ENCODE measurements around the gene BCAS3. TPM values are rescaled to one million over a fixed set of nuclear protein-coding genes. Genes with fewer than 3 reads are reported as not detected.

BCAS3 gene
- total RNA-seq, 2 donors from 2014 or later = 14.7 to 17.5 TPM

DNA sequence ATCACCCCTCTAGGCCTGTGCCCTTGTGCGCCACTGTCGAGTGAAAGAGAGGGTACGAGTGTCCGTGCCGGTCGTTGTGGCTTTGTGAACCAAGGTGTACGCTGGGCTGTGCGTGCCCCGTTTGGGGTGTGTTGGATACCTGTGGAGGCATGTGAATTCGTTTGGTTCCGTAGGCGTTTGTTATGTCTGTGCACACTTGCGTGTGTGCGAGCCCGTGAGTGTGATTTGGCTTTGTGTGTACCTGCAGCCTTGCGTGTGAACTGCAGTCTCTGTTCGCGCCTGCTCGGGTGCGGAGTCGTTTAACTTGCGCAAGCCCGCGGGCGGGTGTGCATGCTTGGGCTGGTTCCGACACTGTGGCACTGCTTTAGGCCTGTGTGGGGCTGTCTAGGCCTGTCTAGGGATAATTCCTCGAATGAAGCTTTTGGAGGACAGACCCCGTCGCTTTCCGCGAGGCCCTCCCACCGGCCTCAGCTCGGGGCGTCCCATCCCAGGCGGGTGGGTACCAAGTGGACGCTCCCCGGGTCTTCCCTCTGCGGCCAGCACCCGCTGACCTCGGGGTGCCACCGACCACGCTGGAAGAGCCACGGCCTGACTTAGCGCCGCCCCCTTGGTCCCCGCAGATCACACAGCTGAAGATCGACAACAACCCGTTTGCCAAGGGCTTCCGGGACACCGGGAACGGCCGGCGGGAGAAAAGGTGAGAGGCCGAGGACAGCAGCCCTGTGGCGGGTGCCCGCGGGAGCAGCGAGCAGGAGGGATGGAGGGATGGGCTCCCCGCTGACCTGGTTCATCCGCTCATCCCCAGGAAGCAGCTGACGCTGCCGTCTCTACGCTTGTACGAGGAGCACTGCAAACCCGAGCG, 726.4 kb downstream of the BCAS3 start:
- DNase-seq = no peak

DNA sequence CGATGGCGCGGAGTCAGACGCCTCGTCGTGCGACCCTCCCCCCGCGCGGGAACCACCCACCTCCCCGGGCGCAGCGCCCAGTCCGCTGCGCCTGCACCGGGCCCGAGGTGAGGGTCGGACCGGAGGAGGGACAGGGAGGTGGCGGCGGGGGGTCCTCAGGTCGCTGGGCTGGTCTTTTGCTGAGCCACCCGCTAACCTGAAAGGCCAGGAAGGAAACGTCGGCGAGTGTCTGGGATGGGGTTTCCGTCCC, 726.9 kb downstream of the BCAS3 start:
- intact Hi-C loops (cut with DNase I) = loop anchor here in 1 of 2 donors (10.0 kb wide), 1 partner anchor 400 kb away; no protein-coding TSS in a partner anchor
- ATAC-seq (no peak), DNase-seq (no peak)

More for the DNA sequence above, 726.4 kb downstream of the BCAS3 start:
- no peak for ATAC-seq
- intact Hi-C loops (cut with DNase I) = loop anchor here in 1 of 2 donors (10.0 kb wide), 1 partner anchor 399 kb away; no protein-coding TSS in a partner anchor

DNA sequence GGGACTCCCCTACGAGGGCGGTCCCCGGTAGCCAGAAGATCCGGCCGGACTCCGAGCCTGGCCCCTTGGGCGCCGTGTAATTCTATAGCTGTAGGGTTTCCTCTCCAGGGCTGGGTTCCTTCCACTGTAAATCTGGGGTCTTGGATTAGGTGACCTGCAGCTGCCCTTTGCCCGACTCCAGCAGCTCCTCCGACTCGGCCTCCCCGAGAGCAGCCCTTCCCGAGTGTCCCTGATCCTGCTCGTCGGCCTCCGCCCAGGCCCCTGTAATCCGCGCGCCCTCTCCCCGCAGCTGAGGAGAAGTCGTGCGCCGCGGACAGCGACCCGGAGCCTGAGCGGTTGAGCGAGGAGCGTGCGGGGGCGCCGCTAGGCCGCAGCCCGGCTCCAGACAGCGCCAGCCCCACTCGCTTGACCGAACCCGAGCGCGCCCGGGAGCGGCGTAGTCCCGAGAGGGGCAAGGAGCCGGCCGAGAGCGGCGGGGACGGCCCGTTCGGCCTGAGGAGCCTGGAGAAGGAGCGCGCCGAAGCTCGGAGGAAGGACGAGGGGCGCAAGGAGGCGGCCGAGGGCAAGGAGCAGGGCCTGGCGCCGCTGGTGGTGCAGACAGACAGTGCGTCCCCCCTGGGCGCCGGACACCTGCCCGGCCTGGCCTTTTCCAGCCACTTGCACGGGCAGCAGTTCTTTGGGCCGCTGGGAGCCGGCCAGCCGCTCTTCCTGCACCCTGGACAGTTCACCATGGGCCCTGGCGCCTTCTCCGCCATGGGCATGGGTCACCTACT, 727.4 kb downstream of the BCAS3 start:
- DNase-seq = no peak
- intact Hi-C loops (cut with DNase I) = loop anchor here in 1 of 2 donors (10.0 kb wide), 1 partner anchor 400 kb away; no protein-coding TSS in a partner anchor

DNA sequence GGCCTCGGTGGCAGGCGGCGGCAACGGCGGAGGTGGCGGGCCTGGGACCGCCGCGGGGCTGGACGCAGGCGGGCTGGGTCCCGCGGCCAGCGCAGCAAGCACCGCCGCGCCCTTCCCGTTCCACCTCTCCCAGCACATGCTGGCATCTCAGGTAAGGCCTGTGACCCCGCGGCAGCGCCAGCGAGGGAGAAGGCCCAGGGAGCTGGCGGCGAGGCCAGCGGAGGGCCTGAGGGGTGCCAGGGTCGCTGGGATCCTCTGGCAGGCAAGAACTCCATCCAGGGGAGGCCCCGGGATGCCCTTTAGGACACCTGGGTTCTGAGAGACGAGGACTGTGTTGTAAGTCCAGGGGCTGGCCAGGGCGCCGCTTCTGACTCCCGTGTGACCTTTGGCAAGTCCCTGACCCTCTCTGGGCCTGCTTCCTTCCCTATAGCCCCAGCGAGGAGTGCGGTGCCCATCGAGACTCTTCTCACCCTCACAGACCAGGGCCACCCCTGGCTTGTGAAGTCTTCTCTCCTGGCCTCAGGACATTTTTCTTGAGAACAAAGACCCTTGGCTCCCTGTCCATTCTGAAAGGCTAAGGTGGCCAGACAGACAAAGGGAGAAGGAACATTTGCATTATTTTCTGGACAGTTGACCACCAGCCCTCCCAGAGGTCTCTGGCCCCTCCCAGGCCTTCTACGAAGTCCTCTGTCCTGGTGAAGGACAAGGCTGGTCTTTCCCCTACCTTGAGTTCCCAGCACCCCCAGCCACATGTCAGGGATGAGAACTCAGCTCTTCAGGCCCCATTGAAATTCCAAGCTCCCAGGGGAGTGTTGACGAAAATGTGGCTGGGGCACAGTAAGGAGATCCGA, 728.3 kb downstream of the BCAS3 start:
- ATAC-seq = no peak
- intact Hi-C loops (cut with DNase I) = loop anchor here in 1 of 2 donors (10.0 kb wide), 1 partner anchor 401 kb away; no protein-coding TSS in a partner anchor
- no peak for DNase-seq

More for the DNA sequence above, 727.4 kb downstream of the BCAS3 start:
- ATAC-seq = no peak

DNA sequence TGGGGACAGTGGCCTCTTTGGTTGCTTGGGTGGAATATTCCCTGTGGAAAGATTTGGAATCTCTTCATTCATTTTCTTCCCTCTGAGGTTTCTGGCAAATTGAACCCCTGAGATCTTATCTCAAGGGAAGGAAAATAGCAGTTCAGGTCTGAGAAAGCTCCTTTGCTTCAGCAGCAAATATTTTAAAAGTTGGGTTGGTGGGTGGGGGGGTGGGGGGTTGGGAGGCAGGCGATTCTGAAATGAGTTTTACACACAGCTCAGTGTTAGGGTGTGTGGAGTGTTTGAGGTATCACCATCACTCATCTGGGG, 728.8 kb downstream of the BCAS3 start:
- intact Hi-C loops (cut with DNase I) = loop anchor here in 1 of 2 donors (10.0 kb wide), 1 partner anchor 402 kb away; no protein-coding TSS in a partner anchor
- DNase-seq (no peak), ATAC-seq (no peak)

DNA sequence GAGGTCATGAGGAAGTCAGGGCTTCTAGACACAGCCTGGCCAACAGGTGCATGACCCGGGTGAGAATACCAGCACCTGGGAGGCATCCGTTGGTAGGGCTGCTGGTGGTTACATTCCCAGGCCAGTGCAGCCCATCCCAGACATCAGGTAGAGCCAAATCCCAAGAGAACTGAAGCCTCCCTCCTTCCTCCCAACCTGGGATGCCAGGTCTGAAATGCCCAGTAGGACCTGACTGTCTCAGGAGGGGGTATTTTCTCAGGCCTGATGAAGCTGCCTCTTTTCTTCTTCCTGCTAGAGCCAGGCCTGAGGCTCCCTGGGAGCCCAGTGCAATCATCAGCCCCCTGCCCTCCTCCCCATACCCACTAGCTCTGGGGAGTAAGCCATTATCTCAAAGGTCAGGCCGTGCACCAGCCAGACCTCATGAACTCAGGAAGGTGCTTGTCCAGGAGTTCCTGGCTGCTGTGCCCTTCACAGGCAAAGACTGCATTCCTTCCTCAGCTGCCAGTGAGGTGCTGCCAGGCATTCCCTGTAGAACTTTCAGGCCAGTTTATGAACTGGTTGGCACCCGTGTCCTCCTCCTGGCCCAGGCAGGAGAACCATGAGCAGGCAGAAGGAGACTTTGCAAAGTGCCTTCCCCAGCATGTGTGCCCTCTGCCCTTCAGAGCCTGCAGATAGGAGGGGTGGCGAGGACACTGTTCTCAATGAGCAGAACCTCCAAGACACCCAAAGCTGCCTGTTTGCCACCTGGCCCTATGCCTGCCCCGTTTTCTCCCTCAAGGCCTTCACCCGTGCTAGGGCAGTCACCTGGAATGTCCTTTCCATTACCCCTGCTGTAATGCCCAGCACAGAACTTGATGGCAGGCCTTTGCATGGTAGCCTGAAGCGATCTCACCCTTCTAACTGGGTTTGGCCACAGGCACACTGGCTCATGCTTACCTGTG, 729.6 kb downstream of the BCAS3 start:
- ATAC-seq = no peak
- no peak for DNase-seq

DNA sequence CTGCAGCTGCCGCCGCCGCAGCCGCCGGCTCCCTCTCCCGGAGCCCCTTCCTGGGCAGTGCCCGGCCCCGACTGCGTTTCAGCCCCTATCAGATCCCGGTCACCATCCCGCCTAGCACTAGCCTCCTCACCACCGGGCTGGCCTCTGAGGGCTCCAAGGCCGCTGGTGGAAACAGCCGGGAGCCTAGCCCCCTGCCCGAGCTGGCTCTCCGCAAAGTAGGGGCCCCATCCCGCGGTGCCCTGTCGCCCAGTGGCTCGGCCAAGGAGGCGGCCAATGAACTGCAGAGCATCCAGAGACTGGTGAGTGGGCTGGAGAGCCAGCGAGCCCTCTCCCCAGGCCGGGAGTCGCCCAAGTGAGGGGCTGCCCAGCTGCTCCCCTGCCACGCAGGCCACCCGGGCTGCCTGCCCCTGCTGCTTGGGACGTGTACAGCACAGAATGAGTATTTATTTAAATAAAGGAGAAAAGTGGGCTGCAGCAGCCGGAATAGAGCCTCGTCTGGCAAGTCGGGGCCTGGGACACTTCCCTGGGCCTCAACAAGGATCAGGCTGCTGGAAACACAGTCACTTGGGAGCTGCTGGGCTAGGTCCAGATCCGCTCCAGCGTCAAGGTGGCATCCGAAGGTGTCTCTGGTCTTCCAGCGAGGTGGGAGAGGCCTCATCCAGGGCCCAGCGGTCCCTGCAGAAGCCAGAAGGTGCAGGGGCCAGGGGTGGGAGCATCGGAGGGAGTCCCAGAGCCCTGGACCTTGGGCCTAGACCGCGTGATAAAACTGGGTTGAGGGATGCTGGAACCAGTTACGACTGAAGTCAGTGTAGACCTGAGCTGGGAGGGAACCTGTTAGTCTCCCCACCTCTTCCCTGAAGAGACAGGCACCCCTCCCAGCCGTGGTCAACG, 730.7 kb downstream of the BCAS3 start:
- intact Hi-C loops (cut with DNase I) = loop anchor here in 1 of 2 donors (10.0 kb wide), 1 partner anchor 404 kb away; no protein-coding TSS in a partner anchor
- ATAC-seq = no peak

More for the DNA sequence above, 729.6 kb downstream of the BCAS3 start:
- intact Hi-C loops (cut with DNase I) = loop anchor here in 1 of 2 donors (10.0 kb wide), 1 partner anchor 402 kb away; no protein-coding TSS in a partner anchor

DNA sequence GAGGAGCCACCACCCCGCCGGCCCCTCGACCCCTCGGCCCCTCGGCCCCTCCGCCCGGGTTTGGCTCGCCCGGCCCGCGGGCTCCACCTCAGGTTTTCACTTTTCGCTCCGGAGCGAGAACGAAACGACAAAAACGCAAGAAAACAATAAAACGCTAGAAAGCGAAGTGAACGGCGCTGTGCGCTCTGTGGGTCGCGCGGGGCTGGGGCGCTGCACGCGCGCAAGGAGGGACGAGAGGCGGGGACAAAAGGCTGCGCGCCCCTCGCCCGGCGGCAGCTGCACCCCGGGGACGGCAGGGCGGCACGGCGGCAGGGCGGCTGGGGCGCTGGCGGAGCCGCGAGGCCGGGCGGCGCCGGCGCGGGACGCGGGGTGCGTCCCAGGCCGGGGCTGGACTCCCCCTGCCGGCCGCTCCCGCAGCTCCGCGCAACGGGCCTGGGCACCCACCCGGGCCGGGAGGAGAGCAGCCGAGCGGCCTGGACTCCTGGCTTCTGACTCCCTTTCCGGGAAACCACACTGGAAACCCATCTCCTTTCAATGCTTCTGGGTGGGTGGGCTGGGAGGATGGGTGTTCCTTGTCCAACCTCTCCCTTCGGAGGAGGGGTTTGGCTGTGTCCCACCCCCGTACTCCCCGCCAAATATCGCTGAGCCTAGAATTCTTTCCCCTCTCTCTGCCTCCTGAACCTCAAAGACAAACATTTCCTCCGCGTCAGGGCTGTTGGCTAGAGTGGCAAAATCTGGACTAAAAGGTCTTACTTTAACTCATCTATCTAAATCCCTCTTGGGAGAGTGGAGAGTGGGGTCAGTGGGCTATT, 731.9 kb downstream of the BCAS3 start:
- intact Hi-C loops (cut with DNase I) = loop anchor here (10.0 kb wide), 3 partner anchors 145 to 425 kb away; no protein-coding TSS in a partner anchor
- DNase-seq = no peak

More for the DNA sequence above, 730.7 kb downstream of the BCAS3 start:
- DNase-seq = peak; percentile 23

DNA sequence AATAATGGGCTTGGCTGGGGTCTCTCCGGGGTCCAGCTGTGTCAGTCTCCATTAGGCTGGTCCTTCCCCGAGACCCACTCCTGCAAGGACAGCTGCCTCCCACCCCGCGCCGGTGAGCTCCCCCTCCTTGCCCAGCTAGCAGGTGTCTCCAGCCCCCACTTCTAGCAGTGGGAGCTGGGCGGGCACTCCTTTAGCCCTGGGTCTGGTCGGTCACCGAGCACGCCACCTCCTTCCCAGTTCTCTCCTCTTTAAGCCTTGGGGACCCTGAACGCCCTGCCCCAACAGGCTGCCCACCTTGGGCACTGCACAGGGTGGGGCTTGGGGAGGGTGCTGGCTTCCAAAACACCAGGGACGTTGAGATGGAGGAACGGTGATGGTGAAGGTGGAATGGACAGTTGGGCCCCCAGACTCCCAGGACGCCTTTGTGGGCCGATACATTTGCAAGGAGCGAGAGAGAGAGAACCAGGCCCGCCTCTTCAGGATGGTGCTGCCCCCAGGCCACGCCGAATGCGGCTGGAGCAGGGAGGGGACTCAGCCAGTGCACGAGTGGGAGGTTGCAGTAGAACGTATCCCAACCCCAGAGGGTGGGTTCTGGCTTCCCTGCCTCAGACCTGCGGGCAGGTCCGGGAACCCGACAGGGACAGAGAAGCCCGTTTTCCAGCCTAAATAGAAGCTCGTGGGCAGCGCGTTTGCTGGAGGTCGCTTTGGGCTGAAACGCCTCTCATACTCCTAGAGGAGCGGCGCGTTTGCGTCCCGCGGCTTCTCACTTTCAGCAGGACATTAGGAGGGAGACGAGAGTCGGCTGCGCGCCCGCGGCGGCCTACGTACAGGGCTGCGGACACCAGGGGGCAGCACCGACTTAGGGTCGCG, 732.7 kb downstream of the BCAS3 start:
- intact Hi-C loops (cut with DNase I) = loop anchor here (10.0 kb wide), 2 partner anchors 144 to 424 kb away; no protein-coding TSS in a partner anchor
- ATAC-seq (peak; percentile 45 to 62), DNase-seq (peak; percentile 81)

More for the DNA sequence above, 731.9 kb downstream of the BCAS3 start:
- peak; percentile 24 to 32 for ATAC-seq

DNA sequence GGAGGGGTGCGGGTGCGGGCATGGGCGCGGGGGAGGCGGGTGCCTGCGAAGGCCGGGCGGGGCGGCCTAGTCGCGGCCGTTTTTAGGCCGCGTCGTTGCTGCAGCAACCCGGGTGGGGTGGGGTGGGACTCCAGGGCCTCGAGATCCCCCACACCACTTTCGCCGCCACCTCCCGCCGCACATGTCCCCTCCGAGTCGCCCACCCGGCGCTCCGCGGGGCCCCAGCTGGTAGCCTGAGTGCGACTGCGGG, 733.3 kb downstream of the BCAS3 start:
- no peak for DNase-seq
- ATAC-seq = no peak
- intact Hi-C loops (cut with DNase I) = loop anchor here (10.0 kb wide), 2 partner anchors 144 to 424 kb away; no protein-coding TSS in a partner anchor

DNA sequence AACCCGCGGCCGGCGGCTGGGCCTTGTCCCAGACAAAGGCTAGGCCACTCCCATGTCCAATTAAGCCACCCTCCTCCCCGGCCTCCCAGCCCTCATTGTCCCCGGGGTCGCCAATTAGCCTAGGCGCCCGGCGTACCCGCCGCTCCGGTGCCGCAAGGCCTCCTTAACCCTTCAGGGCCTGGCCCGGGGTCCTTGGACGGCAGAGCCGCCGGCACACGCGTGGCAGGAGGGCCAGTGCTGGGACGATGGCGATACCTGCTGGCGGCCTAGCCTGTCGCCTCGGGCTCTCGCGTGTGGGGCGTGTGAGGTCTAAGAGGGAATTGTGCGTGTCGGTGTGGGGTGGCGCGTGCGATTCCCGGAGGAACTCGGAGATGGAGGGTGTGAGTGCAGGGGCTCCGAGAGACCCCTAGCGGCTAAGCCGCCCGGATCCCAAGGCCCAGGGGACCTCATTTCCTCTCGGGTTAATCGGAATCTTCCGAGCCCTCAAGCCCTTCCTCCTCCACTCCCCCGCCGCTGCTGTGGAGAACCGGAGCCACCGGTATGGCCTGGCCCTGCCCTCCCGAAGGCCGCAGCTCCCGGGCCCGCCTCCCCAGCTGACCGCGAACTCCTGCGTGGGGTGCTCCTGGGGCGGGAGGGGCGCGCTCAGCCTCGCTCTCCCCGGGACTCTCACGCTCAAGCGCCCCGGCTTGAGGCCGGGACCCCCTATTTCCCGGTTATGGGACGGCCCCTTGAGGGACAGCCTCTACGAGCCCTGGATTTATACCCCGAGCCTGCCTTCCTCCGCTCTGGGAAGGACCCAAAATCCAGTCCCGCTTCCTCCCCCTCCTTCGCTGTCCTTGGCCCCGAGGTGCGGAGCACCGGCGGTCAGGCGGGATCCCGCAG, 733.9 kb downstream of the BCAS3 start:
- intact Hi-C loops (cut with DNase I) = loop anchor here (10.0 kb wide), 2 partner anchors 143 to 423 kb away; no protein-coding TSS in a partner anchor
- ATAC-seq (peak; percentile 49 to 52), DNase-seq (peak; percentile 58)

DNA sequence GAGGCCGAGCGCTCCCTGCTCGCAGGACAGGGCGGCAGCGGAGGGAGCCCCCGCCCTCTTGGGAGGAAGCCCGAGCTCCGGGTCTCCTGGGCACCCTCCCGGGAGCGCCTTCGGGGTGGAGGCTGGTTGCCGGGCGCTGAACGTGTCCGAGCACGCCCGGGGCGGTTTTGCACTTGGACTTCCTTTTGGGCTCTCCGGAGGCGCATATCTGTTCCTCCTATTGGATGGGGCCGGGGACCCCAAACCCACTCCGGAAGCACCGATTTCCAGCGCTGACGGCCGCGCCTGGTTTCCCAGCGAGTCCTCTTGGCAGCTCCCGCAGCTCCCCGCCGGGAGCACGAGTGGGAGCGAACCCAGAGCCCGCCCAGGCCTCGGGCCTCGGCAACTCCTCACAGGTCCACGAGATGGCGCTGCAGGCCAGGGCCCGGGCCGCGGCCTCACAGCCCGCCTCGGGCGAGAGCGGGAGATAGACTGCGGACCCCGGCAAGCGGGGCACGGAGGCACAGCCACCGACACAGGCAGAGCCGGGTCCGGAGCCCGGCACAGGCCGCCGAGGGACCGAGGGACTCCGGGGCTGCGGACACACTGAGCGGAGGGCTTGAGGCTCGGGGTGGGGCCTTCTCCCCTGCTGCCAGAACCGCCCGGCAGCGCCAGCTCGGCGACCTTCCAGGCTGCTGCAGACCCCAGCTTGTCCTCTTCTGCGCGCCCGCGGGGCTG, 734.6 kb downstream of the BCAS3 start:
- intact Hi-C loops (cut with DNase I) = loop anchor here (10.0 kb wide), 2 partner anchors 142 to 422 kb away; no protein-coding TSS in a partner anchor
- ATAC-seq (peak; percentile 77 to 83), DNase-seq (peak; percentile 86)

DNA sequence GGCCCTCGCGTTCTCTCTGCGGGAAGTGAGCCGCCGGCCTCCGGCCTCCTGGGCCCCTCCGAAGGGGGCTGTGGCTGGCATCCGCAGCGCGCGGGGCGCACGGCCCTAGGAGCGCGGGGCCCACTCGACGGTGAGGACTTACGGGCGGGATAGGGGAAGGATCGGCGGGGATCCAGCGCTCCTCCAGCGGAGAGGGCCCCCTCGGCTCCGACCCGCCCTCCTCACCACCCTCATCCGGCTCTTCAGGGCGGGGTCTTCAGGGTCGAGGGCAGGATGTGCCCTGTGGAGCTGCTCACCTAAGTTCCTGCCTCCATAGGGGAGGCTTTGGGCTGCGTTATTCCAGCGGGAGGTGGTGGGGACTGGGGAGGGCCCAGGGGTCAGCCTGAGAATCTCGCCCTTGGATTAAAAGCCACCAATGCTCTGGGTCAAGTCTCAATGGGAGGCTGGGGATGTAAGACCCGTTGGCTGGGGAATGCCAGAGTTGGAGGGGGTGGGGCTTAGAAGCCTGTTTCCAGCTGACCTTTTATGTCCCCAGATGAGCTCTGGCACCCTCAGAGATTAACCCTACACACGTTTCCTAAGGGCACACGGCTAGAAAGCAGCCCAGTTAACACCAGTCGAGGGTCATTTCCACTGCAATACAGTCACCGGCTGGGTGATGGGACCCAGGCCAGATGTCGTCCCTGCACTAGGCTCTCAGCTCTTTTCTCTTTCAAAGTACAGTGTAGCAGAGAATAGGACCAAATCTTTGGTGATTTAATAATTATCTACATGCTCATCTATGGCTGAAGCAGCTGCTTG, 735.4 kb downstream of the BCAS3 start:
- ATAC-seq (peak in 1 of 2 donors; percentile 0), DNase-seq (peak; percentile 16)
- intact Hi-C loops (cut with DNase I) = loop anchor here (10.0 kb wide), 2 partner anchors 142 to 422 kb away; no protein-coding TSS in a partner anchor
